Measurements from ENCODE around the gene GPC6. TPM values are rescaled to one million over a fixed set of nuclear protein-coding genes. Genes with fewer than 3 reads are reported as not detected.

GPC6 gene
- polyA plus RNA-seq, 1 of the 3 experiments (the other 2 are of a cell fraction): 6.7 TPM

- TF ChIP-seq RXRA (IDR thresholded peaks at IDR 0.05; ENCODE audit: borderline replicate concordance, low read depth): no peak
- no peak for TF ChIP-seq ZBTB33 (IDR thresholded peaks at IDR 0.05; ENCODE audit: borderline replicate concordance, low read depth)
- no peak for TF ChIP-seq JUND (IDR thresholded peaks at IDR 0.05)
Observed at GRCh38 chr13:93411186-93411680, 184.6 kb downstream of the GPC6 start (continued).

GRCh38 chr13:93412676-93413075, 186.1 kb downstream of the GPC6 start:
- no peaks in the 10 kb centered on the region for H4K20me1 ChIP-seq (ENCODE audit: insufficient read depth)
- TF ChIP-seq CHD2 (IDR thresholded peaks at IDR 0.05; ENCODE audit: low read length, partially characterized antibody) (no peak), YY1 (IDR thresholded peaks at IDR 0.05; ENCODE audit: low read depth) (no peak), TCF12 (IDR thresholded peaks at IDR 0.05) (no peak), FOXM1 (IDR thresholded peaks at IDR 0.05; ENCODE audit: low read depth) (no peak), NFIC (IDR thresholded peaks at IDR 0.05; ENCODE audit: borderline replicate concordance) (no peak), USF2 (IDR thresholded peaks at IDR 0.05; ENCODE audit: borderline replicate concordance, low read depth, low read length) (no peak), RCOR1 (IDR thresholded peaks at IDR 0.05; ENCODE audit: low read length) (no peak), GATA2 (CRISPR knock-in tag; IDR thresholded peaks at IDR 0.05) (no peak), USF1 (IDR thresholded peaks at IDR 0.05; ENCODE audit: borderline replicate concordance, low read depth) (no peak), ELF1 (IDR thresholded peaks at IDR 0.05) (no peak), JUND (IDR thresholded peaks at IDR 0.05) (no peak), MEF2A (IDR thresholded peaks at IDR 0.05; ENCODE audit: borderline replicate concordance, low read depth) (no peak)
- CTCF ChIA-PET: no interaction called here
- H3K36me3 ChIP-seq (replicated peaks in 1 of 2; ENCODE audit: control insufficient read depth in 1 of 2, insufficient read depth in 2 of 2, low read length in 1 of 2): no peaks in the 10 kb centered on the region
- H3K9ac ChIP-seq: no peak overlapping the region
- H3K4me3 ChIP-seq (ENCODE audit: low read depth in 2 of 2, low read length in 1 of 2): no peak overlapping the region
- H3K4me2 ChIP-seq: no peak overlapping the region
- no peak for DNase-seq
- no peaks in the 10 kb centered on the region for H3K27me3 ChIP-seq (ENCODE audit: insufficient read depth)
- no peaks in the 10 kb centered on the region for H3K9me3 ChIP-seq
- H3F3A ChIP-seq (replicated peaks; ENCODE audit: insufficient read depth): peaks cover 11% of the 10 kb centered on the region
- POLR2A ChIA-PET: no interaction called here
- H3K9me2 ChIP-seq: no peaks in the 10 kb centered on the region
- H3K4me1 ChIP-seq (ENCODE audit: control insufficient read depth in 1 of 2, insufficient read depth in 2 of 2, low read depth in 1 of 2, low read length in 1 of 2): peaks cover 8 to 11% of the 10 kb centered on the region in 2 experiments; a peak in 3 of 4 replicates
- no peak overlapping the region for H3K27ac ChIP-seq (ENCODE audit: low read depth in 2 of 2, low read length in 1 of 2)
- H3K79me2 ChIP-seq (ENCODE audit: insufficient read depth): no peaks in the 10 kb centered on the region
- no peak overlapping the region for H2AFZ ChIP-seq (ENCODE audit: low read depth)
